NCI-H128 (cell line): Measurements from ENCODE around the gene HECTD1.

Source experiments
- DNase-seq: peaks from one replicate; lab custom pipeline; 2025; ENCODE audit not compliant: unreplicated experiment; lab: John Stamatoyannopoulos, UW

Gene HECTD1

GRCh38 chr14:31159682-31160296 is 47.8 kb downstream of the HECTD1 start:
- DNase-seq = no peak

- no peak for DNase-seq
These were observed 52.6 kb downstream of the HECTD1 start for GRCh38 chr14:31154956-31155355.

- no peak for DNase-seq
These were observed 65.0 kb downstream of the HECTD1 start for GRCh38 chr14:31142455-31143087.

- no peak for DNase-seq
These were observed 68.2 kb downstream of the HECTD1 start for GRCh38 chr14:31139301-31139847.

GRCh38 chr14:31138301-31138700 is 69.3 kb downstream of the HECTD1 start:
- no peak for DNase-seq

GRCh38 chr14:31137214-31137889 is 70.2 kb downstream of the HECTD1 start:
- no peak for DNase-seq

- DNase-seq = no peak
These were observed 74.5 kb downstream of the HECTD1 start for GRCh38 chr14:31133133-31133532.

GRCh38 chr14:31128601-31129526 is 78.7 kb downstream of the HECTD1 start:
- DNase-seq = no peak

- DNase-seq = no peak
These were observed 79.9 kb downstream of the HECTD1 start for GRCh38 chr14:31127690-31128089.

- no peak for DNase-seq
These were observed 80.9 kb downstream of the HECTD1 start for GRCh38 chr14:31126680-31127079.

- DNase-seq = no peak
These were observed 82.4 kb downstream of the HECTD1 start for GRCh38 chr14:31125231-31125630.

GRCh38 chr14:31124197-31124596 is 83.4 kb downstream of the HECTD1 start:
- no peak for DNase-seq

- DNase-seq = no peak
These were observed 84.7 kb downstream of the HECTD1 start for GRCh38 chr14:31122921-31123320.

- DNase-seq = no peak
These were observed 85.4 kb downstream of the HECTD1 start for GRCh38 chr14:31122098-31122611.

- DNase-seq = no peak
These were observed 88.7 kb downstream of the HECTD1 start for GRCh38 chr14:31118892-31119291.

GRCh38 chr14:31113794-31114193 is 93.8 kb downstream of the HECTD1 start:
- DNase-seq = no peak

GRCh38 chr14:31110872-31111271 is 96.7 kb downstream of the HECTD1 start:
- DNase-seq = no peak

GRCh38 chr14:31109257-31109656 is 98.3 kb downstream of the HECTD1 start:
- DNase-seq = no peak

- DNase-seq = no peak
These were observed 100.8 kb downstream of the HECTD1 start for GRCh38 chr14:31106768-31107167.

- no peak for DNase-seq
These were observed 110.5 kb downstream of the HECTD1 start for GRCh38 chr14:31097081-31097480.

- DNase-seq = no peak
These were observed 111.3 kb downstream of the HECTD1 start for GRCh38 chr14:31096255-31096654.
